Smooth muscle cell (in vitro differentiated cells): ENCODE results near the gene VKORC1L1. TPM values are rescaled to one million over a fixed set of nuclear protein-coding genes. Genes with fewer than 3 reads are reported as not detected.
"Not testable (repeated sequence)": the region's sequence is repeated elsewhere in the genome, so short reads cannot be mapped to it uniquely, and the experiment has no call there.

Experiments
- DNase-seq: peaks from one replicate; lab custom pipeline; 2025; ENCODE audit not compliant: unreplicated experiment; lab: John Stamatoyannopoulos, UW
- H2AFZ ChIP-seq: fragments of 200-600 bp; sonication (generic); 2 replicates; pipeline ENCODE4 v1.6.0; 2016; ENCODE audit warnings: antibody characterized with exemption, low read depth, mild to moderate bottlenecking
- H3F3A ChIP-seq: fragments of 200-600 bp; sonication (generic); 2 replicates; pipeline ENCODE4 v1.6.0; 2017; ENCODE audit warnings: antibody characterized with exemption, low read depth
- H3K27ac ChIP-seq: fragments of 200-600 bp; sonication (generic); 2 replicates; pipeline ENCODE4 v1.5.1; 2016; ENCODE audit warnings: low read depth, mild to moderate bottlenecking
- H3K27me3 ChIP-seq: fragments of 200-600 bp; sonication (generic); 2 replicates; pipeline ENCODE4 v1.6.1; 2016; ENCODE audit warnings: low read depth, mild to moderate bottlenecking
- H3K36me3 ChIP-seq: fragments of 200-600 bp; sonication (generic); 2 replicates; pipeline ENCODE4 v1.5.1; 2016; ENCODE audit warnings: low read depth
- H3K4me1 ChIP-seq: fragments of 200-600 bp; sonication (generic); 2 replicates; pipeline ENCODE4 v1.5.1; 2016; ENCODE audit warnings: low read depth
- H3K4me2 ChIP-seq: fragments of 200-600 bp; sonication (generic); 2 replicates; pipeline ENCODE4 v1.6.0; 2016; ENCODE audit warnings: mild to moderate bottlenecking
- H3K4me3 ChIP-seq: fragments of 200-600 bp; sonication (generic); 2 replicates; pipeline ENCODE4 v1.5.1; 2016; ENCODE audit warnings: mild to moderate bottlenecking
- H3K79me2 ChIP-seq: fragments of 200-600 bp; sonication (generic); 2 replicates; pipeline ENCODE4 v1.6.0; 2016; ENCODE audit warnings: low read depth, mild to moderate bottlenecking
- H3K9ac ChIP-seq: fragments of 200-600 bp; sonication (generic); 2 replicates; pipeline ENCODE4 v1.6.0; 2016; ENCODE audit warnings: low read depth
- H3K9me3 ChIP-seq: fragments of 200-600 bp; sonication (generic); replicated peaks from 2 replicates; pipeline ENCODE4 v1.5.1; 2016; ENCODE audit warnings: low read depth
- H4K20me1 ChIP-seq: fragments of 200-600 bp; sonication (generic); 2 replicates; pipeline ENCODE4 v1.6.0; 2016; ENCODE audit warnings: low read depth
- WGBS: methylation state at CpG from one replicate; pipeline ENCODE4 v1.1.7; 2016; ENCODE audit warnings: low lambda C conversion rate; 5-methylcytosine and 5-hydroxymethylcytosine counted together
- polyA plus RNA-seq: library from polyadenylated mRNA; unstranded; fragments of >200 nt; fragmentation: Nextera tagmentation; extraction: Ambion mirVana; gene quantifications from 2 replicates; pipeline ENCODE4 v1.2.1, GENCODE V29; 2016
- total RNA-seq: library from RNA; depleted of rRNA; stranded (reverse); fragments of >200 nt; gene quantifications from 2 replicates; pipeline ENCODE4 v1.2.3, GENCODE V29; 2014

Gene VKORC1L1
- total and polyA plus RNA-seq, 2 experiments from 2014 or later: 11.2 to 18.0 TPM

GRCh38 chr7:65879292-65880153 lies 6.6 kb downstream of the VKORC1L1 start:
- not testable (repeated sequence) for H3K4me2 ChIP-seq, H3K27ac ChIP-seq, H3K36me3 ChIP-seq, H3K27me3 ChIP-seq, H3K9me3 ChIP-seq, H3K4me1 ChIP-seq, H3F3A ChIP-seq, DNase-seq, H2AFZ ChIP-seq, H3K4me3 ChIP-seq, H3K9ac ChIP-seq
- WGBS: 92% methylated on average over 5 of the region's 5 CpGs
- H4K20me1 ChIP-seq: peaks cover 43% of the 10 kb centered on the region
- H3K79me2 ChIP-seq: peaks cover 77% of the 10 kb centered on the region

GRCh38 chr7:65880242-65880641 lies 7.4 kb downstream of the VKORC1L1 start:
- not testable (repeated sequence) for H3K4me2 ChIP-seq, H3K36me3 ChIP-seq, H3K9ac ChIP-seq, H3K27me3 ChIP-seq, H3F3A ChIP-seq, H2AFZ ChIP-seq, H3K4me1 ChIP-seq, DNase-seq, H3K9me3 ChIP-seq, H3K27ac ChIP-seq, H3K4me3 ChIP-seq
- Histone ChIP-seq H3K79me2 (peaks cover 74% of the 10 kb centered on the region), H4K20me1 (peaks cover 37% of the 10 kb centered on the region)
- 93% methylated on average over 5 of the region's 5 CpGs for WGBS

GRCh38 chr7:65884983-65885382 lies 12.1 kb downstream of the VKORC1L1 start:
- not testable (repeated sequence) for H3K9me3 ChIP-seq, DNase-seq, H3K36me3 ChIP-seq, H3K4me3 ChIP-seq, H3K4me1 ChIP-seq, H3F3A ChIP-seq, H2AFZ ChIP-seq, H3K9ac ChIP-seq, H3K27ac ChIP-seq, H3K27me3 ChIP-seq, H3K4me2 ChIP-seq
- H3K79me2 ChIP-seq: peaks cover 50% of the 10 kb centered on the region
- peaks cover 17% of the 10 kb centered on the region for H4K20me1 ChIP-seq

- not testable (repeated sequence) for H3K36me3 ChIP-seq, H3F3A ChIP-seq, H3K9ac ChIP-seq, H3K4me1 ChIP-seq, H3K27me3 ChIP-seq, DNase-seq, H2AFZ ChIP-seq, H3K9me3 ChIP-seq, H3K27ac ChIP-seq, H3K4me3 ChIP-seq, H3K4me2 ChIP-seq
- peaks cover 46% of the 10 kb centered on the region for H3K79me2 ChIP-seq
- peaks cover 17% of the 10 kb centered on the region for H4K20me1 ChIP-seq
- WGBS: 100% methylated on average over 1 of the region's 3 CpGs
Measured at GRCh38 chr7:65885533-65885932, 12.7 kb downstream of the VKORC1L1 start.

- Histone ChIP-seq H4K20me1 (peaks cover 27% of the 10 kb centered on the region), H3K79me2 (peaks cover 24% of the 10 kb centered on the region)
- not testable (repeated sequence) for DNase-seq, H2AFZ ChIP-seq, H3K4me1 ChIP-seq, H3K4me3 ChIP-seq, H3K36me3 ChIP-seq, H3K27me3 ChIP-seq, H3K9ac ChIP-seq, H3K27ac ChIP-seq, H3F3A ChIP-seq, H3K4me2 ChIP-seq, H3K9me3 ChIP-seq
- WGBS: 88% methylated on average over 5 of the region's 5 CpGs
Measured at GRCh38 chr7:65888434-65889156, 15.7 kb downstream of the VKORC1L1 start.

- not testable (repeated sequence) for H3K27me3 ChIP-seq, H3K4me1 ChIP-seq, H2AFZ ChIP-seq, H3K4me2 ChIP-seq, H3K27ac ChIP-seq, H3F3A ChIP-seq, H3K9me3 ChIP-seq, H3K4me3 ChIP-seq, H3K9ac ChIP-seq, H3K36me3 ChIP-seq, DNase-seq
- 94% methylated on average over 2 of the region's 2 CpGs for WGBS
- Histone ChIP-seq H4K20me1 (peaks cover 33% of the 10 kb centered on the region), H3K79me2 (peaks cover 12% of the 10 kb centered on the region)
Measured at GRCh38 chr7:65889722-65890121, 16.8 kb downstream of the VKORC1L1 start.
